Measurements from ENCODE around the gene BCL2L11.

- TF ChIP-seq CTCF (IDR thresholded peaks at IDR 0.05) (no peak), POLR2A (IDR thresholded peaks at IDR 0.05) (no peak)
Observed at GRCh38 chr2:111102216-111102615, 18.5 kb upstream of the BCL2L11 start.

All from heart left ventricle (tissue), 13 donors.